Measurements from ENCODE around the gene SELENBP1. TPM values are rescaled to one million over a fixed set of nuclear protein-coding genes. Genes with fewer than 3 reads are reported as not detected.

The SELENBP1 gene
- total and polyA plus RNA-seq, 9 of the 15 experiments (the other 6 are each of a cell fraction or from before 2014, with no cell fraction given): 25.8 to 81.2 (median 47.1) TPM

- TF ChIP-seq PCBP2 (IDR thresholded peaks at IDR 0.05; ENCODE audit: low read depth, low read length, poor library complexity, severe bottlenecking) (no peak), NFRKB (IDR thresholded peaks at IDR 0.05; ENCODE audit: low read depth) (no peak), C11orf30 (IDR thresholded peaks at IDR 0.05; ENCODE audit: low read depth) (no peak), XRCC3 (IDR thresholded peaks at IDR 0.05) (no peak), EHMT2 (IDR thresholded peaks at IDR 0.05) (no peak), ZNF146 (CRISPR knock-in tag; IDR thresholded peaks at IDR 0.05; ENCODE audit: unreplicated experiment) (no peak), MAFK (IDR thresholded peaks at IDR 0.05; ENCODE audit: low read length) (no peak), CHD2 (IDR thresholded peaks at IDR 0.05; ENCODE audit: low read depth, low read length) (no peak), KDM2B (CRISPR knock-in tag; IDR thresholded peaks at IDR 0.05) (no peak), ZNF408 (CRISPR knock-in tag; IDR thresholded peaks at IDR 0.05; ENCODE audit: low read depth) (no peak), ZSCAN29 (IDR thresholded peaks at IDR 0.05) (no peak), GABPB1 (CRISPR knock-in tag; IDR thresholded peaks at IDR 0.05) (no peak), AFF1 (IDR thresholded peaks at IDR 0.05; ENCODE audit: low read depth in 1 of 2, partially characterized antibody in 2 of 2) (no peak), SMARCE1 (IDR thresholded peaks at IDR 0.05) (no peak), NONO (IDR thresholded peaks at IDR 0.05; ENCODE audit: low read depth in 2 of 2, low read length in 1 of 2) (no peak), ZNF165 (CRISPR knock-in tag; IDR thresholded peaks at IDR 0.05; ENCODE audit: borderline replicate concordance) (no peak), ESRRB (CRISPR knock-in tag; IDR thresholded peaks at IDR 0.05; ENCODE audit: borderline replicate concordance) (no peak), ZC3H11A (IDR thresholded peaks at IDR 0.05; ENCODE audit: low read depth, low read length) (no peak), BDP1 (IDR thresholded peaks at IDR 0.05; ENCODE audit: insufficient read depth, insufficient read length) (no peak)
- intact Hi-C loops (cut with micrococcal nuclease) (no loop called here), in situ Hi-C loops (cut with MboI) (no loop called here)
- POLR2A ChIA-PET: interaction anchor here (0.8 to 3.6 kb wide), 4 partner anchors 9 to 70 kb away, joined by 3 to 11 read pairs (median 3); no protein-coding TSS in a partner anchor
- H3K9me3 ChIP-seq (replicated peaks; ENCODE audit: control insufficient read depth, insufficient read depth, low read depth, low read length): no peaks in the 10 kb centered on the region
- H3K9me1 ChIP-seq (ENCODE audit: control insufficient read depth, insufficient read depth, low read length): no peaks in the 10 kb centered on the region
- DNase-seq (ENCODE audit: extremely low read depth in 1 of 4, low spot score in 3 of 4): no peak
- peaks cover 0 to 3% of the 10 kb centered on the region in 2 experiments; a peak in 3 of 5 replicates for H3K4me1 ChIP-seq (replicated peaks in 1 of 2; ENCODE audit: control insufficient read depth in 2 of 2, insufficient read depth in 2 of 2, low read length in 2 of 2)
- BruUV-seq (replicated peaks): no TSS peak
- H3K9ac ChIP-seq (ENCODE audit: insufficient read depth in 1 of 2, low read depth in 2 of 2, low read length in 2 of 2): no peak overlapping the region
- 93% methylated on average over 2 of the region's 2 CpGs for WGBS (ENCODE audit: insufficient coverage, low coverage, missing lambda C conversion rate)
- ATAC-seq: no peak
- no peak overlapping the region for H3K4me3 ChIP-seq
- FAIRE-seq: no peak
- H3K4me2 ChIP-seq (ENCODE audit: insufficient read depth, low read length): no peak overlapping the region
- no peak overlapping the region for H2AFZ ChIP-seq (ENCODE audit: low read depth, low read length)
- no peak overlapping the region for H3K27ac ChIP-seq (ENCODE audit: extremely low read depth, low read depth, low read length)
- CTCF ChIA-PET (ENCODE audit: low intra/inter-chr PET ratio): interaction anchor here (1.0 kb wide), 1 partner anchor 64 kb away, joined by 3 read pairs; no protein-coding TSS in a partner anchor
- peaks cover 22% of the 10 kb centered on the region for H3K79me2 ChIP-seq (ENCODE audit: control insufficient read depth, insufficient read depth, low read length)
- H4K20me1 ChIP-seq (replicated peaks; ENCODE audit: control insufficient read depth, insufficient read depth, low read length): 0 out of 2 replicates have a peak, but pooled peaks cover 3% of the 10 kb centered on the region
- H3K27me3 ChIP-seq (ENCODE audit: control insufficient read depth in 2 of 2, insufficient read depth in 2 of 2, low read length in 2 of 2): no peaks in the 10 kb centered on the region
- H3K36me3 ChIP-seq (ENCODE audit: control insufficient read depth, insufficient read depth, low read length): peaks cover 64% of the 10 kb centered on the region; the same call in 2 of the 3 replicates
These were observed 29.4 kb upstream of the SELENBP1 start for GRCh38 chr1:151401860-151402259.
